Measurements from ENCODE around the gene WASF2.

The WASF2 gene

DNA sequence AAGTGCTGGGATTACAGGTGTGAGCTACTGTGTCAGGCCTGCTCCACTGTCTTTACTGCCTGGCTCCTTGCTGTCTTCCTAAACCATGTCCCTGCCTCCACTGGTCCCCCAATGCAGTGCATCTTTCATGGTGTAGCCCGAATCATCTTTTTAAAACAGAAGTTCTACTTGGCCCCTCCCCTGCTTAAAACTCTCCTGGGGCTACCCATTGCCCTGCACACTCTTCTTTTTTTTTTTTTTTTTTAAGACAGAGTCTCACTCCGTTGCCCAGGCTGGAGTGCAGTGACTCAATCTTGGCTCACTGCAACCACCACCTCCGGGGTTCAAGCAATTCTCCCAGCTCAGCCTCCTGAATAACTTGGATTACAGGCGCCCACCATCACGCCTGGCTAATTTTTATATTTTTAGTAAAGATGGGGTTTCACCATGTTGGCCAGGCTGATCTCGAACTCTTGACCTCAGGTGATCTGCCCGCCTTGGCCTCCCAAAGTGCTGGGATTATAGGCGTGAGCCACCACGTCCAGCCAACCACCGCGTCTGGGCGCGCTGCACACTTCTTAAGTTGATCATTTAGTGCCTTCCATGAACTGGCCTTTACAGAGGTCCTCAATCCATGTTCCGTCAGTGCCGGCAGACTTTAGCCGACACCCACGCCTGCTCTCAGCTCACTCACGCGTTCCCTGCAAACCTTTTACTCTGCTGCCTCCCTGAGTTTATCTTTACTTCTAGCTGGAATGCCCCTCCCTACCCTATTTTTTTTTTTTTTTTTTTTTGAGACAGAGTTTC, 117.8 kb downstream of the WASF2 start:
- DNase-seq = no peak

GRCh38 chr1:27368869-27369582, 120.9 kb downstream of the WASF2 start:
- DNase-seq = no peak

DNA sequence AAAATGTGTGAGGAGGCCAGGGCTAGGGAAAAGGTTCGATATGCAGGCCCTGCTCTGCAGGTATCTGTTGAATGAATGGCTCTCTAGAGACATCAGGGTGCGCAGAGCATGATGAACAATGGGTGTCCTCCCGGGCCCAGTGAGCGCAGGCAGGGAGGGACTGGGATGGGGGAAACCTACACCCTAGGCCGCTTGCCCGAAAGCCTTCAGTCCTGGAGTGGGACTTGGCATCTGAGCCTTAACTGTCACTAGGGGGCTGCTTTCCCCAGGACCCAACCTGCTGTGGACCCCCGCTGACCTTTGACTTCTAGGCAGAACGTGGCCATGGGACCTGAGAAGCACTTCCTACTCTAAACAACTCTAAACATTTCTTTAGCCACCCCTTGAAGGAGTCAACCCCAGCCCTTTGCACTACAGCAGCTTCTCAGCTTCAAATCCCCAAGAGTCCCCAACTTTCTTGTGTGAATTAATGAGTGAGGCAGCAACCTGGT, 122.8 kb downstream of the WASF2 start:
- DNase-seq = no peak

- peak; percentile 2 for DNase-seq
Measured at GRCh38 chr1:27366411-27367159, 123.4 kb downstream of the WASF2 start, which contains the start of gene MAP3K6. TSS of gene MAP3K6 (minus strand) at chr1:27366961. CDS start at chr1:27366597, 364 bp downstream.

DNA sequence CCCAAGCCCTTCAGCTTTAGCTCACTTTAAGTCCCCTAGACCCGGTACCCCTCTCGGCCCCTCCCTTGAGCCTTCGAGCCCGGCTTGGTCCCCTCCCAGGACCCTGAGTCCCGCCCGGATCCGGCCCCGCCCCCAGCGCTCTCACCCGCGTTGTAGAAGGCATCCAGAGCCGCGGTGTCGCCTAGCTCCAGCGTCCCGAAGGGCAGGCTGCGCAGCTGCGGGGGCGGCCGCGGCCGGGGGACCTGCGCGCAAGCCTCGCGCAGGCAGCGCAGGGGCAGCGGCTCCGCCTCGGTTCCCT, 123.9 kb downstream of the WASF2 start:
- peak; percentile 28 for DNase-seq

GRCh38 chr1:27365372-27366112, 124.4 kb downstream of the WASF2 start:
- DNase-seq = peak; percentile 76

DNA sequence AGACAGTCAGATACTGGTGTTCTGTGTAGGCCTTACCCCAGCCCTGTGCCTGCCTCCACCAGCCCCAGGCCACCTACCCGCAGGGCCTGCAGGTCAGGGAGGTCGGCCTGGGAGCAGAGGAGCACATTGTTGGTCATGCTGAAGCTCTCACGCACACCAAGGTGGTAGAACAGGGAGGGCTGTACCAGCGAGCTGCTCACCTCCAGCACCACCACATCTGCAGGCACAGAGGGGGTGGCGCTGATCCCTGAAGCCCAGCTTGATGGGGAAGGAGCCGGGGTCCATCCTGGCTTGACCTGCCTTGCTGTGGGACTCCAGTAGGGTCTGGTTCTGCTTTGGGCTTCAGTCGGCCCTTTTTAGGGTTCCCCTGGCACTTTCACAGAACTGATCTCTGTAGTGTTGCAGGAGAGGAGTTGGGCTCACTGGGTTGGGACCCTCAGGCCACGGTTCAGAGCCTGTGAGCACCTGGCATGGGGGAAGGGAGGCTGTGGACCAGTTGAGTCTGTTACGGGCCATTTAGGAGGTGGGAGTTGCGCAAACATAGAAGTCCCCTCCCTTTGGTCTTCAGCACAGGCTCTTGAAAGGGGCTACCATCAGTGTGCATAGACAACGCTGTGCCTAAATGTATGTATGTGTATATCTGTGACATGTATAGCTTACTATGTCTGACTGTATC, 125.1 kb downstream of the WASF2 start:
- no peak for DNase-seq

GRCh38 chr1:27363766-27364695, 125.9 kb downstream of the WASF2 start:
- no peak for DNase-seq

DNA sequence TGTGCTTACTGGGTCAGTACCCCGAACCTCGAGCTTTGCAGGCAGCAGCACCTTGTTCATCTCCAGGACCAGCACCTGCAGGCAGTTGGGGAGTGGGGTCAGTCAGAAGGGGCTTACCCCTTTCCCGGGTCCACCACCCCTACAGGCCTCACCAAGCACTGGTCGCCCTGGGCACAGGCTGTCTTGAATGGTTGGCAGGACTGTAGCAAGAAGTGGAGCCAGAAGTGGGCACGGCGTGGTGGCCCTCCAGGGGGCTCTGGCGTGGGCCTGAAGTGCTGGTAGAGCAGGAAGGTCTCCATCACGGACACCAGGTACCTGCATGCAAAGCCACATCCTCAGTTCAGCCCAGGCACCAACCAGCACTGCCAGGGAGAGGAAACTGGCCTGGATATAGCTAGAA, 128.4 kb downstream of the WASF2 start:
- no peak for DNase-seq

- DNase-seq = no peak
Measured at GRCh38 chr1:27361044-27361402, 128.9 kb downstream of the WASF2 start.

- DNase-seq = no peak
Measured at GRCh38 chr1:27360159-27361043, 129.6 kb downstream of the WASF2 start.

DNA sequence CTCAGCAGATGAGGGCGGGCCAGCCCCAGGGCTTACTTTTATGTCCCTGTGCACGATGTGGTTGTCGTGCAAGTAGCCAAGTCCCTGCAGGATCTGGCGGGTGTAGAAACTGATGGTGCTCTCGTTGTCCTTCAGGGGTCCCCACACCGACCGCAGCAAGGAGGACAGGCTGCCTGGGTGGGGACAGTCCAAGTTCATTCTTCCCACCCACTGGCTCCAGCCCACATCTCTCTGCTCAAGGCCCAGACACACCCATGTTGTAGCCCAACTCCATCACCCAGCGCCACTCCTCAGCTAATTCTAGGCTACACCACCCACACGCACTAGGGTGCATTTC, 130.2 kb downstream of the WASF2 start:
- no peak for DNase-seq

GRCh38 chr1:27358928-27359313, 131.0 kb downstream of the WASF2 start:
- DNase-seq = no peak

- DNase-seq = no peak
Measured at GRCh38 chr1:27358038-27358927, 131.7 kb downstream of the WASF2 start.

- no peak for DNase-seq
Measured at GRCh38 chr1:27357281-27358037, 132.5 kb downstream of the WASF2 start.

DNA sequence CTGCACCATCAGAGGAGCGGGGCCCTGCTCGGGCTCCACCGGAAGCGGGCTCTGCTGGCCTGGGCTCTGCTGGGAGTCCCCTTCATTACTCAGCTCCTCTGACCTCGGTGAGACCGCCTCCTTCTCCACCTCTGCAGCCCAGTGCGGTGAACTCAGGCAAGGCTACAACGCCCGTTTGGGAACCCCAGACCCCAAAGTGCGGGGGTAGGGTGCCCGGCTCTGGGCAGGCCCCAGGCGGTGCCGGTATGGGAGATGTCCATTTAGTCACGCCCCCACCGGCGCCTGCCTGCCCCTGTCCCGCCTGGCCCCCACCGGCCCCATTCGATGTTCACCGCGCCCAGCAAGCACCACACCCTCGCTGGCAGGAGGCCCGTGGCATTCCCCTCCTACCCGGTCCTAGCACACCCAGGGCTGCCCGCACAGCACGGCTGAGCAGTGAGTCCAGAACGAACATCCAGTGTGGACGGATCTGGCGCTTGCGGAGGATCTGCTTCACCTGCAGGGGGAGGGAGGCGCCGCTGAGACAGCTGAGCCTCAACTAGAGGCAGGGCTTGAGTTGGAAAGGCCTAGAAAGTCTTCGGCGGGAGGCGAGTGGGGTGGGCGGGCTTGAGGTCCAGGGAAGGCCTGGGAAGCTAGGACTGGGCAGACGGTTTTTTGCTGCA, 133.2 kb downstream of the WASF2 start:
- no peak for DNase-seq

- DNase-seq = no peak
Measured at GRCh38 chr1:27356277-27356618, 133.7 kb downstream of the WASF2 start.

DNA sequence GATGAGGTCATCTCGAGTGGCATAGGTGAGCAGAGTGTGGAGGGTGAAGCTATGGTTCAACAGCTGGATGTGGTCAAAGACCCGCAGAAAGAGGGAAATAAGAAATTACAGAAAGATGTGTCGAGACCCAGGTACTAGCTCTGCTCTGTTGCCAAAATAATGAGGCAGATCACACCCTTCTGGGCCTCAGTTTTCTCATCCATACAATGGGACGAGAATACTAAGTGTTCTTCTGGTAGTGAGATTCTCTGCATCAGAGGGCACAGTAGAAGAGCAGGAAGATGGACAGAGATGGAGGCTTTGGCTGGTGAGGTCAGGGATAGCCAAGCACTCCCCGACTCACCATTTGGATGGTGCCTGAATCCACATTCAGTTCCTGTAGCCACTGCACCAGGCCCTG, 134.3 kb downstream of the WASF2 start:
- DNase-seq = no peak
